GM12878 (cell line): ENCODE measurements around the gene ANAPC2. TPM values are rescaled to one million over a fixed set of nuclear protein-coding genes. Genes with fewer than 3 reads are reported as not detected.

Source experiments
- ASH2L ChIP-seq: fragments of 300-600, 200-600 bp; sonication (generic); IDR thresholded peaks from 2 replicates; pipeline ENCODE4 v1.6.1; 2017; ENCODE audit warnings: low read depth, mild to moderate bottlenecking, borderline replicate concordance
- BACH1 ChIP-seq: fragments of 450-650 bp; IDR thresholded peaks from 2 replicates; pipeline ENCODE4 v1.6.1; 2017; ENCODE audit warnings: mild to moderate bottlenecking, borderline replicate concordance
- CBX5 ChIP-seq: sonication (generic); IDR thresholded peaks from 2 replicates; pipeline ENCODE4 v1.6.1; 2016; ENCODE audit warnings: low read depth, moderate library complexity, mild to moderate bottlenecking, inconsistent platforms
- EGR1 ChIP-seq, 2 experiments: IDR thresholded peaks; 1 replicate in 1 of 2; 2 replicates in 1 of 2; pipeline ENCODE4 v1.6.1; 2011 to 2012; ENCODE audit warnings: low read depth in 2 of 2, low read length in 2 of 2, borderline replicate concordance in 1 of 2, mild to moderate bottlenecking in 1 of 2, moderate library complexity in 1 of 2
- FOXK2 ChIP-seq: fragments of 450-650 bp; IDR thresholded peaks from 2 replicates; pipeline ENCODE4 v1.6.1; 2017; ENCODE audit warnings: mild to moderate bottlenecking, moderate library complexity
- FOXM1 ChIP-seq: IDR thresholded peaks from 2 replicates; pipeline ENCODE4 v1.6.1; 2012; ENCODE audit warnings: low read depth, mild to moderate bottlenecking, inconsistent platforms, low read length, moderate library complexity
- GABPA ChIP-seq: IDR thresholded peaks from 2 replicates; pipeline ENCODE4 v1.6.1; 2014; ENCODE audit warnings: antibody characterized with exemption, low read depth, mild to moderate bottlenecking, inconsistent platforms
- HSF1 ChIP-seq: fragments of 150-350 bp; IDR thresholded peaks from 2 replicates; pipeline ENCODE4 v1.6.1; 2014; ENCODE audit warnings: mild to moderate bottlenecking, low read depth, low read length
- IKZF2 ChIP-seq, 2 experiments: fragments of 450-650 bp; IDR thresholded peaks; 2 replicates each; pipeline ENCODE4 v1.6.1; 2017; ENCODE audit warnings: mild to moderate bottlenecking in 2 of 2, moderate library complexity in 2 of 2
- KDM1A ChIP-seq: fragments of 200-600 bp; sonication (generic); IDR thresholded peaks from 2 replicates; pipeline ENCODE4 v1.6.1; 2016; ENCODE audit warnings: borderline replicate concordance
- KLF5 ChIP-seq: fragments of 450-650 bp; IDR thresholded peaks from 2 replicates; pipeline ENCODE4 v1.6.1; 2014; ENCODE audit warnings: mild to moderate bottlenecking; ENCODE audit not compliant: partially characterized antibody
- LARP7 ChIP-seq: fragments of 450-650 bp; IDR thresholded peaks from 2 replicates; pipeline ENCODE4 v1.6.1; 2017; ENCODE audit warnings: mild to moderate bottlenecking
- NFYB ChIP-seq: IDR thresholded peaks from 2 replicates; pipeline ENCODE4 v1.6.1; 2011; ENCODE audit warnings: low read depth, mild to moderate bottlenecking, low read length, improper control_type of control experiment, moderate library complexity; ENCODE audit not compliant: insufficient read depth
- NR2C2 ChIP-seq: IDR thresholded peaks from 2 replicates; pipeline ENCODE4 v1.6.1; 2011; ENCODE audit warnings: borderline replicate concordance, low read depth; ENCODE audit not compliant: control insufficient read depth, insufficient read length
- SUPT20H ChIP-seq: IDR thresholded peaks from 2 replicates; pipeline ENCODE4 v1.6.1; 2011; ENCODE audit warnings: low read depth, mild to moderate bottlenecking, low read length, moderate library complexity, borderline replicate concordance; ENCODE audit not compliant: control insufficient read depth
- WRNIP1 ChIP-seq: IDR thresholded peaks from 2 replicates; pipeline ENCODE4 v1.6.1; 2011; ENCODE audit warnings: low read depth, low read length, improper control_type of control experiment, borderline replicate concordance
- ZNF274 ChIP-seq: IDR thresholded peaks from one replicate; pipeline ENCODE4 v1.8.0; 2011; ENCODE audit not compliant: insufficient read length, insufficient read depth
- ZSCAN29 ChIP-seq: fragments of 450-650 bp; IDR thresholded peaks from 2 replicates; pipeline ENCODE4 v1.6.1; 2017; ENCODE audit warnings: mild to moderate bottlenecking, moderate library complexity
- polyA plus RNA-seq, 11 experiments: library from polyadenylated mRNA; depleted of rRNA in 4 of 11; unstranded in 6 of 11; stranded (reverse) in 5 of 11; fragments of >200 nt; fragmentation: Nextera tagmentation in 4 of 11; fragmentation: Illumina TruSeq in 1 of 11; extraction: Ambion mirVana in 4 of 11; extraction: Trizol in 1 of 11; gene quantifications; 1 replicate in 1 of 11; 2 replicates in 10 of 11; pipeline versions ENCODE4 v1.2.1 to v1.2.3, GENCODE V29; 2011 to 2016; ENCODE audit warnings: inconsistent platforms in 2 of 11, missing spikeins in 2 of 11, low read depth in 1 of 11
- total RNA-seq, 4 experiments: library from RNA; depleted of rRNA in 3 of 4; stranded (reverse); fragments of >200 nt in 3 of 4; fragmentation: Illumina TruSeq in 1 of 4; extraction: Trizol in 1 of 4; gene quantifications; 2 replicates each; pipeline versions ENCODE4 v1.2.1 to v1.2.3, GENCODE V29; 2013 to 2021
- TF ChIP-seq, protein P1 (sequence below): IDR thresholded peaks from 2 replicates; pipeline ENCODE4 v1.6.1; 2012; ENCODE audit warnings: improper control_type of control experiment, low read depth, low read length; ENCODE audit not compliant: insufficient replicate concordance
- TF ChIP-seq, protein P2 (sequence below): IDR thresholded peaks from 2 replicates; pipeline ENCODE4 v1.6.1; 2011; ENCODE audit warnings: borderline replicate concordance, low read depth, mild to moderate bottlenecking, moderate library complexity, low read length; ENCODE audit not compliant: insufficient read depth, poor library complexity, severe bottlenecking
- TF ChIP-seq, protein P3 (sequence below): IDR thresholded peaks from 2 replicates; pipeline ENCODE4 v1.6.1; 2011; ENCODE audit warnings: low read depth, mild to moderate bottlenecking, low read length, moderate library complexity, borderline replicate concordance; ENCODE audit errors: extremely low read depth

ANAPC2 gene
- total and polyA plus RNA-seq, 10 of the 15 experiments (the other 5 are each of a cell fraction or from before 2014, with no cell fraction given) = 0.03 to 65.2 (median 20.5) TPM

- TF ChIP-seq, protein P1, sequence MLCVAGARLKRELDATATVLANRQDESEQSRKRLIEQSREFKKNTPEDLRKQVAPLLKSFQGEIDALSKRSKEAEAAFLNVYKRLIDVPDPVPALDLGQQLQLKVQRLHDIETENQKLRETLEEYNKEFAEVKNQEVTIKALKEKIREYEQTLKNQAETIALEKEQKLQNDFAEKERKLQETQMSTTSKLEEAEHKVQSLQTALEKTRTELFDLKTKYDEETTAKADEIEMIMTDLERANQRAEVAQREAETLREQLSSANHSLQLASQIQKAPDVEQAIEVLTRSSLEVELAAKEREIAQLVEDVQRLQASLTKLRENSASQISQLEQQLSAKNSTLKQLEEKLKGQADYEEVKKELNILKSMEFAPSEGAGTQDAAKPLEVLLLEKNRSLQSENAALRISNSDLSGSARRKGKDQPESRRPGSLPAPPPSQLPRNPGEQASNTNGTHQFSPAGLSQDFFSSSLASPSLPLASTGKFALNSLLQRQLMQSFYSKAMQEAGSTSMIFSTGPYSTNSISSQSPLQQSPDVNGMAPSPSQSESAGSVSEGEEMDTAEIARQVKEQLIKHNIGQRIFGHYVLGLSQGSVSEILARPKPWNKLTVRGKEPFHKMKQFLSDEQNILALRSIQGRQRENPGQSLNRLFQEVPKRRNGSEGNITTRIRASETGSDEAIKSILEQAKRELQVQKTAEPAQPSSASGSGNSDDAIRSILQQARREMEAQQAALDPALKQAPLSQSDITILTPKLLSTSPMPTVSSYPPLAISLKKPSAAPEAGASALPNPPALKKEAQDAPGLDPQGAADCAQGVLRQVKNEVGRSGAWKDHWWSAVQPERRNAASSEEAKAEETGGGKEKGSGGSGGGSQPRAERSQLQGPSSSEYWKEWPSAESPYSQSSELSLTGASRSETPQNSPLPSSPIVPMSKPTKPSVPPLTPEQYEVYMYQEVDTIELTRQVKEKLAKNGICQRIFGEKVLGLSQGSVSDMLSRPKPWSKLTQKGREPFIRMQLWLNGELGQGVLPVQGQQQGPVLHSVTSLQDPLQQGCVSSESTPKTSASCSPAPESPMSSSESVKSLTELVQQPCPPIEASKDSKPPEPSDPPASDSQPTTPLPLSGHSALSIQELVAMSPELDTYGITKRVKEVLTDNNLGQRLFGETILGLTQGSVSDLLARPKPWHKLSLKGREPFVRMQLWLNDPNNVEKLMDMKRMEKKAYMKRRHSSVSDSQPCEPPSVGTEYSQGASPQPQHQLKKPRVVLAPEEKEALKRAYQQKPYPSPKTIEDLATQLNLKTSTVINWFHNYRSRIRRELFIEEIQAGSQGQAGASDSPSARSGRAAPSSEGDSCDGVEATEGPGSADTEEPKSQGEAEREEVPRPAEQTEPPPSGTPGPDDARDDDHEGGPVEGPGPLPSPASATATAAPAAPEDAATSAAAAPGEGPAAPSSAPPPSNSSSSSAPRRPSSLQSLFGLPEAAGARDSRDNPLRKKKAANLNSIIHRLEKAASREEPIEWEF = no peak
- no peak for TF ChIP-seq ASH2L
- TF ChIP-seq IKZF2 (IDR thresholded peaks at IDR 0.05) = no peak; a peak in 1 of 4 replicates
- TF ChIP-seq FOXM1 = no peak
- TF ChIP-seq EGR1 (IDR thresholded peaks at IDR 0.05; ENCODE audit: borderline replicate concordance in 1 of 2, low read depth in 2 of 2, low read length in 2 of 2) = peak in 1 of 2 experiments; percentile 10; a peak in 1 of 3 replicates
- TF ChIP-seq, protein P2, sequence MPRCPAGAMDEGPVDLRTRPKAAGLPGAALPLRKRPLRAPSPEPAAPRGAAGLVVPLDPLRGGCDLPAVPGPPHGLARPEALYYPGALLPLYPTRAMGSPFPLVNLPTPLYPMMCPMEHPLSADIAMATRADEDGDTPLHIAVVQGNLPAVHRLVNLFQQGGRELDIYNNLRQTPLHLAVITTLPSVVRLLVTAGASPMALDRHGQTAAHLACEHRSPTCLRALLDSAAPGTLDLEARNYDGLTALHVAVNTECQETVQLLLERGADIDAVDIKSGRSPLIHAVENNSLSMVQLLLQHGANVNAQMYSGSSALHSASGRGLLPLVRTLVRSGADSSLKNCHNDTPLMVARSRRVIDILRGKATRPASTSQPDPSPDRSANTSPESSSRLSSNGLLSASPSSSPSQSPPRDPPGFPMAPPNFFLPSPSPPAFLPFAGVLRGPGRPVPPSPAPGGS = no peak
- peak; percentile 65; the same call in 1 of the 2 replicates for TF ChIP-seq BACH1
- TF ChIP-seq SUPT20H = peak; percentile 34; the same call in 1 of the 2 replicates
- TF ChIP-seq FOXK2 = peak; percentile 57; the same call in 1 of the 2 replicates
- no peak for TF ChIP-seq CBX5
- TF ChIP-seq WRNIP1 = no peak
- TF ChIP-seq NR2C2 = no peak
- 0 out of 2 replicates have a peak, but pooled peaks have one; percentile 60 for TF ChIP-seq HSF1
- TF ChIP-seq KDM1A = no peak
- peak; percentile 74 for TF ChIP-seq ZSCAN29
- TF ChIP-seq NFYB = no peak
- no peak; the same call in none of the 2 replicates for TF ChIP-seq LARP7
- TF ChIP-seq, protein P3, sequence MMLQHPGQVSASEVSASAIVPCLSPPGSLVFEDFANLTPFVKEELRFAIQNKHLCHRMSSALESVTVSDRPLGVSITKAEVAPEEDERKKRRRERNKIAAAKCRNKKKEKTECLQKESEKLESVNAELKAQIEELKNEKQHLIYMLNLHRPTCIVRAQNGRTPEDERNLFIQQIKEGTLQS = peak; percentile 100
- TF ChIP-seq KLF5 = peak; percentile 83
- TF ChIP-seq ZNF274 = no peak
- TF ChIP-seq GABPA = no peak
Measured at GRCh38 chr9:137188490-137189296, at the start of gene ANAPC2, which contains the start of gene SSNA1 (continued).
